ENCODE measurements around the gene GDPD3. TPM values are rescaled to one million over a fixed set of nuclear protein-coding genes. Genes with fewer than 3 reads are reported as not detected.

Gene GDPD3
- total and polyA plus RNA-seq, 2 of the 13 experiments (the other 11 are each of a cell fraction or from before 2014, with no cell fraction given), result 18.7 to 20.6 TPM

DNA sequence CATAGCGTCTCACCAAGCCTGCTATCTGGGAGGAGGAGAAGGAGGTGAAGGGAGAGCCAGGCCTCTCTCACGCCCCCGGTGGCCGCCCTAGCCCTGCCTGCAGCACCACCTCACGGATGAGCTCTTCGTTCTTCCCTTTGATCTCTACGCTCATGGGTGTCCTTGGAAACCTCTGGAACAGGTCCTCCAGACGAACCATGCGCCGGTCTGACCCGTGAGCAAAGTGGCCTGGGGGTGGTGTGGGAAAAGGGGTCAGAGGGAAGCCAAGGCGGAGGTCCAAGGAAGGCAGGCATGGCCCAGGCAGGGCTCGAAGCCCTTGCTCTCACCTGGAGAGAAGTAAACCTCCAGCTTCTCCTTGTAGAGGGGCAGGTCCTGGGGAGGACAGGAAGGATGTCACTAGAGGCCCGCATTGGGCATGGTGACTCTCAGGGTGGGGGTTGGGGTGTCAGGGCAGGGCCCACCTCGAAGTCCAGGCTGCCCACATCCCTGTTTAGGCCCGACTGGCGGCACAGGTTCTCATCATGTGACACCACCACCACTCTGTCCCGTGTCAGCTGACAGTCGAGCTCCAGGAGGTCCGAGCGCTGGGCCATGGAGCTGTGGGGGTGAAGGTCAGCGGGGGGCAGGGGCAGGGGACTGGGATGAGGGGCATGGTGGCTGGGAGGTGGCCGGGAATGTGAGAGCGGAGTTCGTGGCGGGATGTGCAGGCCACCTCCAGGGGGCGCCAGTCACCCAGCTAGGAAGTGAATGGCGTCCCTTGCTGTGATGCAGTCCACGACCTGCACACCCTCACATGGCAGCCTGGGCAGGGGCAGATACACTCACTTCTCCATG lies 923 bp downstream of the GDPD3 start (continued):
- TF ChIP-seq, protein P1, sequence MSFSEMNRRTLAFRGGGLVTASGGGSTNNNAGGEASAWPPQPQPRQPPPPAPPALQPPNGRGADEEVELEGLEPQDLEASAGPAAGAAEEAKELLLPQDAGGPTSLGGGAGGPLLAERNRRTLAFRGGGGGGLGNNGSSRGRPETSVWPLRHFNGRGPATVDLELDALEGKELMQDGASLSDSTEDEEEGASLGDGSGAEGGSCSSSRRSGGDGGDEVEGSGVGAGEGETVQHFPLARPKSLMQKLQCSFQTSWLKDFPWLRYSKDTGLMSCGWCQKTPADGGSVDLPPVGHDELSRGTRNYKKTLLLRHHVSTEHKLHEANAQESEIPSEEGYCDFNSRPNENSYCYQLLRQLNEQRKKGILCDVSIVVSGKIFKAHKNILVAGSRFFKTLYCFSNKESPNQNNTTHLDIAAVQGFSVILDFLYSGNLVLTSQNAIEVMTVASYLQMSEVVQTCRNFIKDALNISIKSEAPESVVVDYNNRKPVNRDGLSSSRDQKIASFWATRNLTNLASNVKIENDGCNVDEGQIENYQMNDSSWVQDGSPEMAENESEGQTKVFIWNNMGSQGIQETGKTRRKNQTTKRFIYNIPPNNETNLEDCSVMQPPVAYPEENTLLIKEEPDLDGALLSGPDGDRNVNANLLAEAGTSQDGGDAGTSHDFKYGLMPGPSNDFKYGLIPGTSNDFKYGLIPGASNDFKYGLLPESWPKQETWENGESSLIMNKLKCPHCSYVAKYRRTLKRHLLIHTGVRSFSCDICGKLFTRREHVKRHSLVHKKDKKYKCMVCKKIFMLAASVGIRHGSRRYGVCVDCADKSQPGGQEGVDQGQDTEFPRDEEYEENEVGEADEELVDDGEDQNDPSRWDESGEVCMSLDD (CRISPR knock-in tag; IDR thresholded peaks at IDR 0.05; ENCODE audit: borderline replicate concordance), result no peak
- TF ChIP-seq ZNF343 (CRISPR knock-in tag; IDR thresholded peaks at IDR 0.05) (peak; percentile 73; the same call in 1 of the 2 replicates), ZNF670 (CRISPR knock-in tag; IDR thresholded peaks at IDR 0.05; ENCODE audit: borderline replicate concordance) (0 out of 2 replicates have a peak, but pooled peaks have one; percentile 21), ATM (IDR thresholded peaks at IDR 0.05; ENCODE audit: borderline replicate concordance) (no peak), NCOA2 (CRISPR knock-in tag; IDR thresholded peaks at IDR 0.05) (peak; percentile 55), NR2F6 (IDR thresholded peaks at IDR 0.05) (peak; percentile 81), NR2F6 (CRISPR knock-in tag; IDR thresholded peaks at IDR 0.05) (peak; percentile 87), FOXO1 (CRISPR knock-in tag; IDR thresholded peaks at IDR 0.05) (peak; percentile 61; the same call in 1 of the 2 replicates), TOPORS (CRISPR knock-in tag; IDR thresholded peaks at IDR 0.05) (peak; percentile 31; the same call in 1 of the 2 replicates), NCOA5 (CRISPR knock-in tag; IDR thresholded peaks at IDR 0.05) (no peak), DNMT1 (CRISPR knock-in tag; IDR thresholded peaks at IDR 0.05) (0 out of 2 replicates have a peak, but pooled peaks have one; percentile 26), KLF12 (CRISPR knock-in tag; IDR thresholded peaks at IDR 0.05; ENCODE audit: borderline replicate concordance) (peak; percentile 46; the same call in 1 of the 2 replicates), ARHGAP35 (CRISPR knock-in tag; IDR thresholded peaks at IDR 0.05; ENCODE audit: borderline replicate concordance) (no peak; the same call in 1 of the 2 replicates), SOX6 (IDR thresholded peaks at IDR 0.05) (no peak), SOX6 (CRISPR knock-in tag; IDR thresholded peaks at IDR 0.05) (peak; percentile 73)
- TF ChIP-seq, protein P2, sequence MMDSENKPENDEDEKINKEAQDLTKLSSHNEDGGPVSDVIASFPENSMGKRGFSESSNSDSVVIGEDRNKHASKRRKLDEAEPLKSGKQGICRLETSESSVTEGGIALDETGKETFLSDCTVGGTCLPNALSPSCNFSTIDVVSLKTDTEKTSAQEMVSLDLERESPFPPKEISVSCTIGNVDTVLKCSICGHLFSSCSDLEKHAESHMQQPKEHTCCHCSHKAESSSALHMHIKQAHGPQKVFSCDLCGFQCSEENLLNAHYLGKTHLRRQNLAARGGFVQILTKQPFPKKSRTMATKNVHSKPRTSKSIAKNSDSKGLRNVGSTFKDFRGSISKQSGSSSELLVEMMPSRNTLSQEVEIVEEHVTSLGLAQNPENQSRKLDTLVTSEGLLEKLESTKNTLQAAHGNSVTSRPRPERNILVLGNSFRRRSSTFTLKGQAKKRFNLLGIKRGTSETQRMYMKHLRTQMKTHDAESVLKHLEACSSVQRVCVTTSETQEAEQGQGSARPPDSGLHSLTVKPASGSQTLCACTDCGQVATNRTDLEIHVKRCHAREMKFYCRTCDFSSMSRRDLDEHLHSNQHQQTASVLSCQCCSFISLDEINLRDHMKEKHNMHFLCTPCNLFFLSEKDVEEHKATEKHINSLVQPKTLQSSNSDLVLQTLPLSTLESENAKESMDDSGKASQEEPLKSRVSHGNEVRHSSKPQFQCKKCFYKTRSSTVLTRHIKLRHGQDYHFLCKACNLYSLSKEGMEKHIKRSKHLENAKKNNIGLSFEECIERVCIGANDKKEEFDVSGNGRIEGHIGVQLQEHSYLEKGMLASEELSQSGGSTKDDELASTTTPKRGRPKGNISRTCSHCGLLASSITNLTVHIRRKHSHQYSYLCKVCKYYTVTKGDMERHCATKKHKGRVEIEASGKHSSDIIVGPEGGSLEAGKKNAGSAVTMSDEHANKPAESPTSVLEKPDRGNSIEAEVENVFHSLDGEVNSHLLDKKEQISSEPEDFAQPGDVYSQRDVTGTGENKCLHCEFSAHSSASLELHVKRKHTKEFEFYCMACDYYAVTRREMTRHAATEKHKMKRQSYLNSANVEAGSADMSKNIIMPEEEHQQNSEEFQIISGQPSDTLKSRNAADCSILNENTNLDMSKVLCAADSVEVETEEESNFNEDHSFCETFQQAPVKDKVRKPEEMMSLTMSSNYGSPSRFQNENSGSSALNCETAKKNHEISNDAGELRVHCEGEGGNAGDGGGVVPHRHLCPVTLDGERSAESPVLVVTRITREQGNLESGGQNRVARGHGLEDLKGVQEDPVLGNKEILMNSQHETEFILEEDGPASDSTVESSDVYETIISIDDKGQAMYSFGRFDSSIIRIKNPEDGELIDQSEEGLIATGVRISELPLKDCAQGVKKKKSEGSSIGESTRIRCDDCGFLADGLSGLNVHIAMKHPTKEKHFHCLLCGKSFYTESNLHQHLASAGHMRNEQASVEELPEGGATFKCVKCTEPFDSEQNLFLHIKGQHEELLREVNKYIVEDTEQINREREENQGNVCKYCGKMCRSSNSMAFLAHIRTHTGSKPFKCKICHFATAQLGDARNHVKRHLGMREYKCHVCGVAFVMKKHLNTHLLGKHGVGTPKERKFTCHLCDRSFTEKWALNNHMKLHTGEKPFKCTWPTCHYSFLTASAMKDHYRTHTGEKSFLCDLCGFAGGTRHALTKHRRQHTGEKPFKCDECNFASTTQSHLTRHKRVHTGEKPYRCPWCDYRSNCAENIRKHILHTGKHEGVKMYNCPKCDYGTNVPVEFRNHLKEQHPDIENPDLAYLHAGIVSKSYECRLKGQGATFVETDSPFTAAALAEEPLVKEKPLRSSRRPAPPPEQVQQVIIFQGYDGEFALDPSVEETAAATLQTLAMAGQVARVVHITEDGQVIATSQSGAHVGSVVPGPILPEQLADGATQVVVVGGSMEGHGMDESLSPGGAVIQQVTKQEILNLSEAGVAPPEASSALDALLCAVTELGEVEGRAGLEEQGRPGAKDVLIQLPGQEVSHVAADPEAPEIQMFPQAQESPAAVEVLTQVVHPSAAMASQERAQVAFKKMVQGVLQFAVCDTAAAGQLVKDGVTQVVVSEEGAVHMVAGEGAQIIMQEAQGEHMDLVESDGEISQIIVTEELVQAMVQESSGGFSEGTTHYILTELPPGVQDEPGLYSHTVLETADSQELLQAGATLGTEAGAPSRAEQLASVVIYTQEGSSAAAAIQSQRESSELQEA (CRISPR knock-in tag; IDR thresholded peaks at IDR 0.05; ENCODE audit: not compliant biosample characterization), result peak; percentile 80
- TF ChIP-seq, protein P3, sequence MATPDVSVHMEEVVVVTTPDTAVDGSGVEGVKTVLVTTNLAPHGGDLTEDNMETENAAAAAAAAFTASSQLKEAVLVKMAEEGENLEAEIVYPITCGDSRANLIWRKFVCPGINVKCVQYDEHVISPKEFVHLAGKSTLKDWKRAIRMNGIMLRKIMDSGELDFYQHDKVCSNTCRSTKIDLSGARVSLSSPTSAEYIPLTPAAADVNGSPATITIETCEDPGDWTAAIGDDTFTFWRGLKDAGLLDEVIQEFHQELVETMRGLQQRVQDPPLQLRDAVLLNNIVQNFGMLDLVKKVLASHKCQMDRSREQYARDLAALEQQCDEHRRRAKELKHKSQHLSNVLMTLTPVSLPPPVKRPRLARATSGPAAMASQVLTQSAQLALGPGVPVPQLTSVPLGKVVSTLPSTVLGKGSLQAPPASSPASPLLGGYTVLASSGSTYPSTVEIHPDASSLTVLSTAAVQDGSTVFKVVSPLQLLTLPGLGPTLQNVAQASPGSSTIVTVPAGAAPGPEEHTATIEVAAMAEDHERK (CRISPR knock-in tag; IDR thresholded peaks at IDR 0.05; ENCODE audit: low read depth), result no peak

All from HepG2 (cell line).